ENCODE measurements around the gene MMP19. TPM values are rescaled to one million over a fixed set of nuclear protein-coding genes. Genes with fewer than 3 reads are reported as not detected.

The MMP19 gene
- total and polyA plus RNA-seq, 2 of the 4 experiments (the other 2 are of a cell fraction): 9.9 to 34.7 TPM

DNA sequence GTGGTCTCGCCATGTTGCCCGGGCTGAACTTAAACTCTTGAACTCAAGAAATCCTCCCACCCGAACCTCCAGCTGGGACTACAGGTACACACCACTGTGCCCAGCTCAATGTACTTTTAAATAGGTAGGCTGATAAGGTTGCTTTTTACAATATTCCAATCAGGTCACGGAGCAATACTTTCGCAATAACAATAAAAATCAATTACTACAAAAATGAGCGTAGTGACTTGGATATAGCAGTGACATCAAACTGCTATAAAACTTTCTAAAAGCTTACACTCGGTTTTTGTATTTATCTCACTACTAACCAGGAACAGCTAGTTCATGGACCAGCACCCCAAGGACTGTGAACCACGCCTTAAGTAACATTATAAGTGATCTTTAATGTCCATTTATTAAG lies 35.8 kb downstream of the MMP19 start:
- H2BK20ac ChIP-seq (ENCODE audit: low read depth, low read length): no peak overlapping the region
- H2BK15ac ChIP-seq (ENCODE audit: low read depth, low read length): no peak overlapping the region
- H4K91ac ChIP-seq (ENCODE audit: insufficient read depth, low read depth, low read length): no peak overlapping the region
- H3K27me3 ChIP-seq (ENCODE audit: control insufficient read depth, insufficient read depth, low read length): no peaks in the 10 kb centered on the region
- ATAC-seq (ENCODE audit: low read depth) (no peak), DNase-seq (no peak)
- POLR2A ChIA-PET (ENCODE audit: unreplicated experiment): no interaction called here
- no peak overlapping the region for H2AK9ac ChIP-seq (replicated peaks; ENCODE audit: low read depth, low read length, poor library complexity)
- peaks cover 22% of the 10 kb centered on the region for H3K36me3 ChIP-seq (ENCODE audit: control insufficient read depth, insufficient read depth, low read length)
- no peak overlapping the region for H2BK120ac ChIP-seq (ENCODE audit: low read depth, low read length)
- no peak overlapping the region for H3K9ac ChIP-seq (ENCODE audit: low read depth, low read length)
- no CpG with 5 or more reads among the region's 8 CpGs for WGBS, 2 experiments (ENCODE audit: extremely low coverage in 2 of 2, insufficient read length in 1 of 2)
- H2AFZ ChIP-seq (replicated peaks; ENCODE audit: low read length, poor library complexity): no peak overlapping the region
- H3K56ac ChIP-seq (ENCODE audit: extremely low read depth, insufficient read depth, low read length): no peak overlapping the region
- dilution Hi-C loops (cut with HindIII; ENCODE audit: low sequenced_read_pairs, unreplicated experiment): no loop called here
- H3K79me1 ChIP-seq (ENCODE audit: low read depth in 1 of 2, low read length in 2 of 2): peaks cover 23 to 54% of the 10 kb centered on the region in 2 experiments
- H2BK5ac ChIP-seq (ENCODE audit: low read depth, low read length, poor library complexity, severe bottlenecking): no peak overlapping the region
- H3K4ac ChIP-seq (ENCODE audit: low read depth, low read length): no peak overlapping the region
- no peak overlapping the region for H4K5ac ChIP-seq (ENCODE audit: low read depth, low read length)
- no peak overlapping the region for H3K4me2 ChIP-seq (ENCODE audit: low read depth, low read length)
- no peak overlapping the region for H3K14ac ChIP-seq (replicated peaks; ENCODE audit: low read depth, low read length)
- H3K9me3 ChIP-seq (ENCODE audit: control insufficient read depth, insufficient read depth, low read length): no peaks in the 10 kb centered on the region
- H2AK5ac ChIP-seq (ENCODE audit: low read depth, low read length): no peak overlapping the region
- peaks cover 52% of the 10 kb centered on the region for H4K20me1 ChIP-seq (ENCODE audit: insufficient read depth, low read length)
- no peak overlapping the region for H3K23ac ChIP-seq (ENCODE audit: low read depth, low read length)
- no peaks in the 10 kb centered on the region; the same call in 1 of the 2 replicates for H3K4me1 ChIP-seq (ENCODE audit: control insufficient read depth, insufficient read depth, low read length)
- no TSS peak for BruUV-seq (replicated peaks)
- in situ Hi-C loops (cut with MboI; ENCODE audit: low sequenced_read_pairs): no loop called here
- intact Hi-C loops (cut with micrococcal nuclease): no loop called here
- H3K9me1 ChIP-seq (ENCODE audit: insufficient read depth, low read length): 0 out of 2 replicates have a peak, but pooled peaks cover 3% of the 10 kb centered on the region
- H3K27ac ChIP-seq (ENCODE audit: insufficient read depth, low read length): no peak overlapping the region
- H3K4me3 ChIP-seq (ENCODE audit: insufficient read depth, low read depth, low read length): no peak overlapping the region
- CTCF ChIA-PET: no interaction called here
- TF ChIP-seq, protein P1, sequence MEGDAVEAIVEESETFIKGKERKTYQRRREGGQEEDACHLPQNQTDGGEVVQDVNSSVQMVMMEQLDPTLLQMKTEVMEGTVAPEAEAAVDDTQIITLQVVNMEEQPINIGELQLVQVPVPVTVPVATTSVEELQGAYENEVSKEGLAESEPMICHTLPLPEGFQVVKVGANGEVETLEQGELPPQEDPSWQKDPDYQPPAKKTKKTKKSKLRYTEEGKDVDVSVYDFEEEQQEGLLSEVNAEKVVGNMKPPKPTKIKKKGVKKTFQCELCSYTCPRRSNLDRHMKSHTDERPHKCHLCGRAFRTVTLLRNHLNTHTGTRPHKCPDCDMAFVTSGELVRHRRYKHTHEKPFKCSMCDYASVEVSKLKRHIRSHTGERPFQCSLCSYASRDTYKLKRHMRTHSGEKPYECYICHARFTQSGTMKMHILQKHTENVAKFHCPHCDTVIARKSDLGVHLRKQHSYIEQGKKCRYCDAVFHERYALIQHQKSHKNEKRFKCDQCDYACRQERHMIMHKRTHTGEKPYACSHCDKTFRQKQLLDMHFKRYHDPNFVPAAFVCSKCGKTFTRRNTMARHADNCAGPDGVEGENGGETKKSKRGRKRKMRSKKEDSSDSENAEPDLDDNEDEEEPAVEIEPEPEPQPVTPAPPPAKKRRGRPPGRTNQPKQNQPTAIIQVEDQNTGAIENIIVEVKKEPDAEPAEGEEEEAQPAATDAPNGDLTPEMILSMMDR (conservative IDR thresholded peaks at IDR 0.05; ENCODE audit: low read depth, low read length): no peak
- TF ChIP-seq CEBPB (IDR thresholded peaks at IDR 0.05; ENCODE audit: low read depth, low read length) (peak; percentile 64), MXI1 (IDR thresholded peaks at IDR 0.05; ENCODE audit: borderline replicate concordance, low read depth, low read length) (no peak), SMC3 (IDR thresholded peaks at IDR 0.05; ENCODE audit: low read depth, low read length) (no peak)
- TF ChIP-seq, protein P2, sequence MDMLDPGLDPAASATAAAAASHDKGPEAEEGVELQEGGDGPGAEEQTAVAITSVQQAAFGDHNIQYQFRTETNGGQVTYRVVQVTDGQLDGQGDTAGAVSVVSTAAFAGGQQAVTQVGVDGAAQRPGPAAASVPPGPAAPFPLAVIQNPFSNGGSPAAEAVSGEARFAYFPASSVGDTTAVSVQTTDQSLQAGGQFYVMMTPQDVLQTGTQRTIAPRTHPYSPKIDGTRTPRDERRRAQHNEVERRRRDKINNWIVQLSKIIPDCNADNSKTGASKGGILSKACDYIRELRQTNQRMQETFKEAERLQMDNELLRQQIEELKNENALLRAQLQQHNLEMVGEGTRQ (IDR thresholded peaks at IDR 0.05; ENCODE audit: low read depth, low read length): no peak
- no peak overlapping the region for H4K8ac ChIP-seq (ENCODE audit: low read depth in 2 of 2, low read length in 2 of 2)
- H3K18ac ChIP-seq (ENCODE audit: low read depth, low read length): no peak overlapping the region
